UCSD-AML1 (cell line): ENCODE measurements around the gene LGMN.
"Not testable (repeated sequence)": the region's sequence is repeated elsewhere in the genome, so short reads cannot be mapped to it uniquely, and the experiment has no call there.

Experiments
- DNase-seq: peaks from one replicate; lab custom pipeline; 2025; ENCODE audit not compliant: unreplicated experiment; lab: John Stamatoyannopoulos, UW

Gene LGMN

GRCh38 chr14:92748259-92749016 is at the start of gene LGMN:
TSS of gene LGMN (minus strand) at chr14:92748627. CDS start at chr14:92732786, 15,841 bp downstream.
- no peak for DNase-seq

DNA sequence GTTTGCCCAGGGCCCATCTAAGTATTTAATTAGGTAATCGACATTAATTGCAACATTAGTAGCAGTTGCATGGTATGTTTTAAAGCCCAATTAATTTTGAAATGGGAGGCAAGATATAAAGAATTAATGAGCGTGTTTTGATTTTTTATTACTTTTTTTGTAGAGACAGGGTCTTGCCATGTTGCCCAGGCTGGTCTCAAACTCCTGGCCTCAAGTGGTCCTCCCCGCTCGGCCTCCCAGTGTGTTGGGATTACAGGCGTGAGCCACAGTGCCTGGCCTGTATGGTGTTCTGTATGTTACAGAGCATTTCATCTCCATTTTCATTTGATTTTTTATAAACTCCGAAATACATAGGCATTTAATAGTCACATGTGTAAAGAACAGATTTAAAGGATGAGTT is 46.5 kb upstream of the LGMN start:
- no peak for DNase-seq

GRCh38 chr14:92794547-92794941 is 46.1 kb upstream of the LGMN start:
- DNase-seq: no peak

- peak; percentile 99 for DNase-seq
Observed at GRCh38 chr14:92793709-92794546, 45.5 kb upstream of the LGMN start, which contains the start of gene GOLGA5. TSS of gene GOLGA5 (plus strand) at chr14:92794305. CDS start at chr14:92797438, 3,133 bp downstream.

GRCh38 chr14:92792885-92793284 is 44.5 kb upstream of the LGMN start:
- DNase-seq: no peak

- DNase-seq: no peak
Observed at GRCh38 chr14:92789457-92790089, 41.1 kb upstream of the LGMN start.

- no peak for DNase-seq
Observed at GRCh38 chr14:92787554-92787953, 39.1 kb upstream of the LGMN start.

DNA sequence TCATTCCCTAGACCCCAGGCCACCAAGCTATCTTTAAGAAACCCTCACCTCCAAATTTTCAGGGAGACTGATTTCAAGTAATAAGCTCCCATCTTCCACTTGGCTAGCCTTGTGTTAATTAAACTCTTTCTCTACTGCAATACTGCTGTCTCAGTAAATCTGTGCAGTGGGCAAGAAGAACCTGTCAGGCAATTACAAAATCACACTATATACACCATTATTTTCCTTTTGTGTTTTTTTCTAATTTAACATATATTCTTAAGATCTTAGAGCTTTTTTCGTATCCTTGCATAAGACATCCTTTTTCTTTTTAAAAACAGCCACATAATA is 38.0 kb upstream of the LGMN start:
- no peak for DNase-seq

GRCh38 chr14:92785667-92786426 is 37.4 kb upstream of the LGMN start:
- no peak for DNase-seq

DNA sequence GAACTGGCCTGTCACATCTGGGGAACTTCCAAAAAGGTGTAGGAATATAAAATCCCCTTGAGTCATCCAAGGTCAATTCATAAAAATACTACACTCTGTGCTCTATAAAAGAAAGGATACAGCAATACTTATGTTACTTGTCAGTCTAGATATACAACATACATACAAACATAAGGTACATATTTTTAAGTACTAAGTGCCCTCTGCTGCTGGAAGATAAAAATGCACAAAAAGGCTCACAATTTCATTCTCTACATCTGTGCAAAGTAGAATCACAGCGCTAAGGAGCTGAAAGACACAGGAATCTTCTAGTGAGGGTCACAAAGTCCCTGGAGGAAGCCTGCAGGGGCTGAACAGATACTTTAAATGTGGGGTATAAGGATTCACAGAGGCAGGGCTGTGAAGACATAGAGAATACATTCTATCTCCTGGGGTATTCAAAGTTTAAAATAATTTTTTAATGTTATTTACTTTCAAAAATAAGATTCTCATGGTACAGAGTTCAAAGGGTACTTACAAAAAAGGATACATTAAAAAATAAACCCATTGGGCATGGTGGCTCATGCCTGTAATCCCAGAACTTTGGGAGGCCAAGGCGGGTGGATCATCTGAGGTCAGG is 35.5 kb upstream of the LGMN start:
- DNase-seq: no peak

- DNase-seq: no peak
Observed at GRCh38 chr14:92781350-92781749, 32.9 kb upstream of the LGMN start.

GRCh38 chr14:92780444-92781232 is 32.2 kb upstream of the LGMN start:
- no peak for DNase-seq

DNA sequence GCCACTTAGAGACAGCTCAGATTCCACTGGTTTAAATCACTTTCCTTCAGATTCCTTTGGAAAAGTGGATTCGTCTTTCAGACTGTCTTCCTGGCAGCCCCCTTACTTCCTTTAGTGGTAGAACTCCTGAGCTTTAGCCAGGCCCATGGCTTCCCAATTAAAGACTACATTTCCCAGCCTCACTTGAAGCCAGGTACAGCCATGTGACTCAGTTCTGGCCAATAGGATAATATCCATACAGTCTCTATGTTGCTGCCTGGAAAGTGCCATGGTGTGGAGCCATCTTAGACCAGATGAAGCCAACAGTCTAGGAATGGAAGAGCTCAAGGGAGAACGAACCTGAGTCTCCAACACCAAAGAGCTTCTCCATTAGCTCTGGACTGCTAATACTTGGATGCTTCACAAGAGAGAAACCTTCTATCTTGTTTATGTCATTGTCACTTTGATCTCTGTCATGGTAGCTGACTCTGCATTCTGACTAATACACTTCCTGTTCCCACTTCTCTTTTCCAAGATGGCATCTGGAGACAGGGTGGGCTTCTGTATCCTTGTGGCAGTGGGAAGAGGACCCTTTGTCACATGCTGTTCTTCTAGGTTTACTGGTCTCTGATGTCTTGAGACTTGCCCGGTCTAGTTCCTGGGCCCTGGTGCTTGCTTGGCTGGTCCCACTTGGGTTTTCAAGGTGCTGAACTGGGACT is 30.6 kb upstream of the LGMN start:
- DNase-seq: not testable (repeated sequence)

- DNase-seq: not testable (repeated sequence)
Observed at GRCh38 chr14:92775292-92775691, 26.9 kb upstream of the LGMN start.

DNA sequence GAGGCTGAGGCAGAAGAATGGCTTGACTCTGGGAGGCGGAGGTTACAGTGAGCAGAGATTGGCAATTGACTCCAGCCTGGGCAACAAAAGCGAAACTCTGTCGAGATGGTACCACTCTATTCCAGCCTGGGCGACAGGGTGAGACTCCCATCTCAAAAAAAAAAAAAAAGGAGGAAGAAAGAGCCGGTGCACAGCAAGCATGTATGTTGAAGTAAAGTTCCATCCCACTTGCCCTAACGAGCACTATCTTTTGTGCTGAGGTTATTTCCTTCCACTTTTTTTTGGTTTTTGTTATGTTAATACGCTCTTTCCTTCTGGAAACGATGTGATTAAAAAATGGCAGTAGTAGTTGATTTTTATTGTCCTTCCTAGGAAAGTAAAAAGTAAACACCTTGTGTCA is 26.1 kb upstream of the LGMN start:
- no peak for DNase-seq

DNA sequence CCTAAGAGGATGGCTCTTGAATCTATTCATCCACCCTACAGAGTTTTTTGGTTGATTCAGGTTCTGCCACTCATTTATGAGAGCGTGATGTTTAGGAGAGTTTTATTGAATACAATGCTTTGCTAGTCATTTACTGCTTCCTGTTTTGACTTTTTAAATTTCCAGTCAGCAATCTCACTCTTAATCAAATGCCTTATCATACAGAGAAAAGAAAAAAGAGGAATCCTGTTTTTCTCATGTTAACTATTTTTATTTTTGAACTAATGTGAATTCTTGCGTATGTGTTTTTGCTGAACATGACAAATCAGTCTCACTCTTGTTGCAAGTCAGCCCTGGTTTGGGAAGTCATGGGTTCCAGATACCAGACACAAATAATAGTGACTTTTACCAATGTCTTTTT is 22.1 kb upstream of the LGMN start:
- DNase-seq: no peak

DNA sequence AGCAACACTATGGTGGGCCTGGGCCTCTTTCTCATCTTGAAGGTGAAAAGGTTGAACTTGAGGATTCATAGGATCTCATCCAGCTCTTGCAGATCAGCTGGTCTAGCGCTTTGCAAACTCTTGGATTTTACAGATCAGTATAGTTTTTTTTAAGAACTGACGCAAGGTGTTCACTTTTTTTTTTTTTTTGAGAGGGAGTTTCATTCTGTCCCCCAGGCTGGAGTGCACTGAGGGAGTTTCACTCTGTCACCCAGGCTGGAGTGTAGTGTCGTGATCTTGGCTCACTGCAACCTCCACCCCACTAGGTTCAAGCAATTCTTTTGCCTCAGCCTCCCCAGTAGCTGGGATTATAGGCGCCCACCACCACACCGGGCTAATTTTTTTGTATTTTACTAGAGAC is 20.4 kb upstream of the LGMN start:
- no peak for DNase-seq

- not testable (repeated sequence) for DNase-seq
Observed at GRCh38 chr14:92768236-92768635, 19.8 kb upstream of the LGMN start.
